GM08714 (cell line): ENCODE data around the gene ARMC2.
"Not testable (repeated sequence)": the region's sequence is repeated elsewhere in the genome, so short reads cannot be mapped to it uniquely, and the experiment has no call there.

Experiments
- H3K4me3 ChIP-seq: fragments of 200-500 bp; sonication (Bioruptor generic); 2 replicates; pipeline ENCODE4 v1.5.1; 2014; ENCODE audit warnings: mild to moderate bottlenecking, low read length, inconsistent platforms
- ZNF274 ChIP-seq: IDR thresholded peaks from 2 replicates; pipeline ENCODE4 v1.6.1; 2012; ENCODE audit warnings: mild to moderate bottlenecking, low read depth, low read length

Gene ARMC2

GRCh38 chr6:108810057-108810643 lies 38.1 kb upstream of the ARMC2 start:
- no peak overlapping the region for H3K4me3 ChIP-seq
- TF ChIP-seq ZNF274 = no peak

GRCh38 chr6:108811490-108811889 lies 36.7 kb upstream of the ARMC2 start:
- H3K4me3 ChIP-seq = no peak overlapping the region
- TF ChIP-seq ZNF274 = no peak

- H3K4me3 ChIP-seq = not testable (repeated sequence)
These were observed 35.0 kb upstream of the ARMC2 start for GRCh38 chr6:108813218-108813617.

- H3K4me3 ChIP-seq = not testable (repeated sequence)
These were observed 30.9 kb upstream of the ARMC2 start for GRCh38 chr6:108817276-108817675.

- no peak for TF ChIP-seq ZNF274
- no peak overlapping the region for H3K4me3 ChIP-seq
These were observed 28.2 kb upstream of the ARMC2 start for GRCh38 chr6:108820006-108820405.

GRCh38 chr6:108822401-108822800 lies 25.8 kb upstream of the ARMC2 start:
- no peak overlapping the region for H3K4me3 ChIP-seq
- TF ChIP-seq ZNF274 = no peak

- TF ChIP-seq ZNF274 = no peak
- H3K4me3 ChIP-seq = no peak overlapping the region
These were observed 22.9 kb upstream of the ARMC2 start for GRCh38 chr6:108825326-108825725.

- no peak overlapping the region for H3K4me3 ChIP-seq
- no peak for TF ChIP-seq ZNF274
These were observed 17.1 kb upstream of the ARMC2 start for GRCh38 chr6:108831104-108831503.

GRCh38 chr6:108832738-108833137 lies 15.5 kb upstream of the ARMC2 start:
- H3K4me3 ChIP-seq = no peak overlapping the region
- TF ChIP-seq ZNF274 = no peak

GRCh38 chr6:108835218-108835850 lies 12.9 kb upstream of the ARMC2 start:
- H3K4me3 ChIP-seq = no peak overlapping the region
- no peak for TF ChIP-seq ZNF274

- no peak overlapping the region for H3K4me3 ChIP-seq
- TF ChIP-seq ZNF274 = no peak
These were observed 12.2 kb upstream of the ARMC2 start for GRCh38 chr6:108836061-108836460.

GRCh38 chr6:108837236-108837971 lies 10.8 kb upstream of the ARMC2 start:
- TF ChIP-seq ZNF274 = no peak
- H3K4me3 ChIP-seq = no peak overlapping the region

- H3K4me3 ChIP-seq = no peak overlapping the region
- TF ChIP-seq ZNF274 = no peak
These were observed 10.0 kb upstream of the ARMC2 start for GRCh38 chr6:108838101-108838717.

- H3K4me3 ChIP-seq = no peak overlapping the region
- no peak for TF ChIP-seq ZNF274
These were observed 9.1 kb upstream of the ARMC2 start for GRCh38 chr6:108839083-108839642.

- TF ChIP-seq ZNF274 = no peak
- no peak overlapping the region for H3K4me3 ChIP-seq
These were observed 7.3 kb upstream of the ARMC2 start for GRCh38 chr6:108840919-108841318.
